OCI-LY1 (cell line): Measurements from ENCODE around the gene RYR1.

ENCODE experiments used
- H2AFZ ChIP-seq: fragments of 200-600 bp; sonication (generic), shearing (Covaris generic); 2 replicates; pipeline ENCODE4 v1.6.0; 2014; ENCODE audit warnings: antibody characterized with exemption, mild to moderate bottlenecking, low read length
- H3F3A ChIP-seq: fragments of 200-600 bp; sonication (generic), shearing (Covaris generic); 2 replicates; pipeline ENCODE4 v1.6.0; 2014; ENCODE audit warnings: mild to moderate bottlenecking, antibody characterized with exemption, low read length, moderate library complexity; ENCODE audit not compliant: insufficient read depth
- H3K27ac ChIP-seq: fragments of 200-600 bp; sonication (generic); 2 replicates; pipeline ENCODE4 v1.5.1; 2014; ENCODE audit warnings: low read length, mixed run types, mild to moderate bottlenecking, low read depth; ENCODE audit not compliant: poor library complexity, severe bottlenecking
- H3K27me3 ChIP-seq: fragments of 200-600 bp; sonication (generic); 2 replicates; pipeline ENCODE4 v1.6.0; 2014; ENCODE audit warnings: antibody characterized with exemption, mild to moderate bottlenecking, low read length, moderate library complexity; ENCODE audit not compliant: insufficient read depth
- H3K36me3 ChIP-seq: fragments of 200-600 bp; sonication (generic); 2 replicates; pipeline ENCODE4 v1.6.1; 2014; ENCODE audit warnings: mild to moderate bottlenecking, antibody characterized with exemption, low read length, moderate library complexity, mixed read lengths; ENCODE audit not compliant: insufficient read depth
- H3K4me1 ChIP-seq: fragments of 200-600 bp; sonication (generic); 2 replicates; pipeline ENCODE4 v1.5.1; 2014; ENCODE audit warnings: mild to moderate bottlenecking, low read length, moderate library complexity; ENCODE audit not compliant: insufficient read depth, severe bottlenecking
- H3K4me2 ChIP-seq: fragments of 200-600 bp; sonication (generic), shearing (Covaris generic); 2 replicates; pipeline ENCODE4 v1.6.1; 2014; ENCODE audit warnings: low read length
- H3K4me3 ChIP-seq: fragments of 200-600 bp; sonication (generic); 2 replicates; pipeline ENCODE4 v1.5.1; 2014; ENCODE audit warnings: low read length, low read depth, mild to moderate bottlenecking, mixed read lengths; ENCODE audit not compliant: poor library complexity, severe bottlenecking
- H3K79me2 ChIP-seq: fragments of 200-600 bp; shearing (Covaris generic); 2 replicates; pipeline ENCODE4 v1.6.1; 2016; ENCODE audit warnings: mixed run types, low read length, mixed read lengths; ENCODE audit not compliant: insufficient read depth
- H3K9ac ChIP-seq: fragments of 200-600 bp; sonication (generic), shearing (Covaris generic); 2 replicates; pipeline ENCODE4 v1.6.1; 2014; ENCODE audit warnings: mild to moderate bottlenecking, low read length, mixed read lengths
- H3K9me2 ChIP-seq: fragments of 200-600 bp; sonication (generic), shearing (Covaris generic); 2 replicates; pipeline ENCODE4 v1.6.1; 2014; ENCODE audit warnings: low read depth, mild to moderate bottlenecking, low read length, mixed read lengths
- H3K9me3 ChIP-seq: fragments of 200-600 bp; shearing (Covaris generic); 2 replicates; pipeline ENCODE4 v1.6.1; 2014; ENCODE audit warnings: low read length, mixed read lengths
- H4K20me1 ChIP-seq: fragments of 200-600 bp; sonication (generic), shearing (Covaris generic); 2 replicates; pipeline ENCODE4 v1.6.0; 2016; ENCODE audit warnings: mild to moderate bottlenecking, low read length; ENCODE audit not compliant: insufficient read depth
- EZH2 ChIP-seq: fragments of 200-600 bp; sonication (generic), shearing (Covaris generic); IDR thresholded peaks from 2 replicates; pipeline ENCODE4 v1.8.0; 2017; ENCODE audit warnings: borderline replicate concordance, mixed run types, mild to moderate bottlenecking, antibody characterized with exemption, low read length, moderate library complexity, mixed read lengths
- TF ChIP-seq, protein P1 (sequence below): fragments of 200-600 bp; sonication (generic), shearing (Covaris generic); IDR thresholded peaks from 2 replicates; pipeline ENCODE4 v1.5.1; 2017; ENCODE audit warnings: mild to moderate bottlenecking, antibody characterized with exemption, low read length, moderate library complexity, mixed read lengths

RYR1 gene

DNA sequence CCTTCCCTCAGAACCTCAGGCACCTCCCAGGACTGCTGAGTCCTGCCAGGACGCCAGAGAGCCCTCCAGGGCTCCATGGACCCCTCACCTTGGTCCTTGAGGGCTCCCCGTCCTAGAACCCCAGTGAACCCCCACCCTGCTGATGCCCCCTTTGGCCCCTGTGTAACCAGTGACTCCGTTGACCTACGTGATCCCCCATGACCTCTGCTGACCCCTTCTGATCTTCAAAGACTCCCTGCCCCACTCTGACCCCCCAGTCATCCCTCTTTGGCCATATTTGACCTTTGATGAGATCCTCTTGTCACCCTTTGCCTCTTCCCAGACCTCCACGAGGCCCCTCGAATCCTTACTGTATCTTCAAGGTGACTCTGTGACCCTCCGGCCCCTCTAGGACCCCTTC lies 92.9 kb downstream of the RYR1 start:
- no peak overlapping the region for H3K4me3 ChIP-seq
- H3K4me1 ChIP-seq = peaks cover 4% of the 10 kb centered on the region
- H3K36me3 ChIP-seq = no peaks in the 10 kb centered on the region
- H3K79me2 ChIP-seq = no peaks in the 10 kb centered on the region
- H3K27ac ChIP-seq = no peak overlapping the region
- no peaks in the 10 kb centered on the region for H3F3A ChIP-seq
- no peak for TF ChIP-seq EZH2
- TF ChIP-seq, protein P1, sequence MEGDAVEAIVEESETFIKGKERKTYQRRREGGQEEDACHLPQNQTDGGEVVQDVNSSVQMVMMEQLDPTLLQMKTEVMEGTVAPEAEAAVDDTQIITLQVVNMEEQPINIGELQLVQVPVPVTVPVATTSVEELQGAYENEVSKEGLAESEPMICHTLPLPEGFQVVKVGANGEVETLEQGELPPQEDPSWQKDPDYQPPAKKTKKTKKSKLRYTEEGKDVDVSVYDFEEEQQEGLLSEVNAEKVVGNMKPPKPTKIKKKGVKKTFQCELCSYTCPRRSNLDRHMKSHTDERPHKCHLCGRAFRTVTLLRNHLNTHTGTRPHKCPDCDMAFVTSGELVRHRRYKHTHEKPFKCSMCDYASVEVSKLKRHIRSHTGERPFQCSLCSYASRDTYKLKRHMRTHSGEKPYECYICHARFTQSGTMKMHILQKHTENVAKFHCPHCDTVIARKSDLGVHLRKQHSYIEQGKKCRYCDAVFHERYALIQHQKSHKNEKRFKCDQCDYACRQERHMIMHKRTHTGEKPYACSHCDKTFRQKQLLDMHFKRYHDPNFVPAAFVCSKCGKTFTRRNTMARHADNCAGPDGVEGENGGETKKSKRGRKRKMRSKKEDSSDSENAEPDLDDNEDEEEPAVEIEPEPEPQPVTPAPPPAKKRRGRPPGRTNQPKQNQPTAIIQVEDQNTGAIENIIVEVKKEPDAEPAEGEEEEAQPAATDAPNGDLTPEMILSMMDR = no peak
- no peaks in the 10 kb centered on the region for H3K9me3 ChIP-seq
- no peaks in the 10 kb centered on the region for H3K27me3 ChIP-seq
- H2AFZ ChIP-seq = no peak overlapping the region
- H3K9me2 ChIP-seq = no peaks in the 10 kb centered on the region
- H3K9ac ChIP-seq = no peak overlapping the region
- H4K20me1 ChIP-seq = no peaks in the 10 kb centered on the region
- no peak overlapping the region for H3K4me2 ChIP-seq

DNA sequence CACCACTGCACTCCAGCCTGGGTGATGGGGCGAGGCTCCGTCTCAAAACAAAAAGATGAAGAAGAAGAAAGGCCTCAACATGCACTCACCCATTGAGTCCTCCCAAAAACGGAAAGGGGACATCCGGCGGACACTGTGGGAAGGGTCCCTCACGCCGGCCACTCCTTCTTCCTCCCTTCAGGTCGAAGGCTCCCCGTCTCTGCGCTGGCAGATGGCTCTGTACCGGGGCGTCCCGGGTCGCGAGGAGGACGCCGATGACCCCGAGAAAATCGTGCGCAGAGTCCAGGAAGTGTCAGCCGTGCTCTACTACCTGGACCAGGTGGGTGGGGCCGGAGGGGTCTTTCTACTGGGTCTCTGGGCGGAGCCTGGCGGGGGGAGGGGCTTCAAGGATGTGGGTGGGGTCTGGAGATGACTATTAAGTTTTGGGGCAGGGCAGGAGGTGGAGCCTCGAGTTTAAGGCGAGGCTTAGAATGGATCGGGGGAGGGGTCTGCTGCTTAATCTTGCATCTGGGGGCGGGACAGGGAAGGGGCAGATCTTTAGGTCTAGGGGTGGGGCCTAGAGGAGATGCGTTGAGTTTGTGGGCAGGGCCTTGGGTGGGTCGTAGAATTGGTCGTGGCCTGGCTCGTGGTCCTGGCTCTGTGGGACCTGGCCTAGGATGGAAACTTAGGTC lies 94.1 kb downstream of the RYR1 start:
- Histone ChIP-seq H3K4me3 (peak overlapping the region; percentile 51), H3K4me1 (peaks cover 4% of the 10 kb centered on the region), H3K36me3 (no peaks in the 10 kb centered on the region), H3K79me2 (no peaks in the 10 kb centered on the region), H3K9me3 (no peaks in the 10 kb centered on the region), H3K9ac (peak overlapping the region; percentile 39; the same call in 1 of the 2 replicates), H2AFZ (no peak overlapping the region), H3K27ac (no peak overlapping the region), H3K27me3 (no peaks in the 10 kb centered on the region), H3K9me2 (no peaks in the 10 kb centered on the region), H3K4me2 (peak overlapping the region; percentile 63), H4K20me1 (no peaks in the 10 kb centered on the region), H3F3A (no peaks in the 10 kb centered on the region)
- TF ChIP-seq, protein P1 = no peak
- no peak for TF ChIP-seq EZH2

DNA sequence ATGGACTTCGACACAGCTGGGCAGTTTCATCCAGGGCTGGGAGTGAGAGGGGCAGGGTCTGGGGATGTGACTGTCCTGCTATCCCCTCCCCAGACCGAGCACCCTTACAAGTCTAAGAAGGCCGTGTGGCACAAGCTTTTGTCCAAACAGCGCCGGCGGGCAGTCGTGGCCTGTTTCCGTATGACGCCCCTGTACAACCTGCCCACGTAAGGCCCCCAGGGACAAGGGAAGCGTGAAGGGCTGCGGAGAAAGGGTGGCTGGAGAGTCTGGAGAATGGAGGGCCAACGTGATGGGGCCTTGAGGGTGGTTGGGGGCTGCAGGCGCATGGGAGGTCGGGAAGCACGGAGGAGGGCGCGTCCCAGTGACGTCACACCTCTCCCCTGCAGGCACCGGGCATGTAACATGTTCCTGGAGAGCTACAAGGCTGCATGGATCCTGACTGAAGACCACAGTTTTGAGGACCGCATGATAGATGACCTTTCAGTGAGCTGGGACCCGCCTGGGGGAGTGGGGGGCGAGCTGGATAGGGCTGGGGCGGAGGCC lies 94.8 kb downstream of the RYR1 start:
- no peak for TF ChIP-seq EZH2
- TF ChIP-seq, protein P1 = no peak
- Histone ChIP-seq H4K20me1 (no peaks in the 10 kb centered on the region), H3K27ac (no peak overlapping the region), H3K9ac (peak overlapping the region; percentile 39; the same call in 1 of the 2 replicates), H3F3A (no peaks in the 10 kb centered on the region), H3K9me3 (no peaks in the 10 kb centered on the region), H3K79me2 (no peaks in the 10 kb centered on the region), H3K27me3 (no peaks in the 10 kb centered on the region), H3K4me1 (peaks cover 4% of the 10 kb centered on the region), H3K4me2 (peak overlapping the region; percentile 63), H3K36me3 (no peaks in the 10 kb centered on the region), H3K4me3 (peak overlapping the region; percentile 51), H3K9me2 (no peaks in the 10 kb centered on the region), H2AFZ (no peak overlapping the region)
